Upper lobe of left lung (tissue), 4 donors: ENCODE data around the gene RGS7.

ENCODE experiments used
- POLR2A ChIP-seq, 4 donors: fragments of 450-650 bp; IDR thresholded peaks; one replicate each; pipeline ENCODE4 v1.5.1; 2016 to 2017; ENCODE audit warnings: antibody characterized with exemption in 4 of 4, mild to moderate bottlenecking in 2 of 4
- TF ChIP-seq, protein P1 (sequence below), 6 experiments: fragments of 450-650 bp in 4 of 6; fragments of 200-600 bp in 2 of 6; sonication (generic) in 2 of 6; IDR thresholded peaks; one replicate each; pipeline ENCODE4 v1.5.1; 2016 to 2019; ENCODE audit warnings: antibody characterized with exemption in 6 of 6

DNA sequence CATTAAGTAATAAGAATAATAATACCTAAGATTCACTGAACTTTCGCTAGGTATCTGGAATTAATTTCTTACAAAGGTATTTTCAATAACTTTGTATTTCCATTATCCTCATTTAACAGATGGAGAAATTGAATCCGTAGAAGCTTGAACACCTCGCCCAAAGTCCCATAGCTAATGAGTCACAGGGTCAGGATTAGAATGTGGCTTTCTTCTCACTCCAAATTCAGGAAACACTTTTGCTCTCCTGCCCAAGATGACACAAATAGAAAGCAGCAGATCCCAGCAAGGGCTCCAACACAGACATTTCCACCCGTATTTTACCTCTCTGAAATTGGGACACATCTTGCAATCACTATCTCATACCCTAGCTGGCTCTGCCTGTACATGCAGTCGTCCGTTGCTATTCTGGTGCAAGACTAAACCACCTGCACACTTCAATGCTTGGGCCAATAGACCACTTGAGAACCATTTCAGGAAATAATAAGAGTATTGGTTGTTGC is 619.2 kb downstream of the RGS7 start:
- TF ChIP-seq, protein P1, sequence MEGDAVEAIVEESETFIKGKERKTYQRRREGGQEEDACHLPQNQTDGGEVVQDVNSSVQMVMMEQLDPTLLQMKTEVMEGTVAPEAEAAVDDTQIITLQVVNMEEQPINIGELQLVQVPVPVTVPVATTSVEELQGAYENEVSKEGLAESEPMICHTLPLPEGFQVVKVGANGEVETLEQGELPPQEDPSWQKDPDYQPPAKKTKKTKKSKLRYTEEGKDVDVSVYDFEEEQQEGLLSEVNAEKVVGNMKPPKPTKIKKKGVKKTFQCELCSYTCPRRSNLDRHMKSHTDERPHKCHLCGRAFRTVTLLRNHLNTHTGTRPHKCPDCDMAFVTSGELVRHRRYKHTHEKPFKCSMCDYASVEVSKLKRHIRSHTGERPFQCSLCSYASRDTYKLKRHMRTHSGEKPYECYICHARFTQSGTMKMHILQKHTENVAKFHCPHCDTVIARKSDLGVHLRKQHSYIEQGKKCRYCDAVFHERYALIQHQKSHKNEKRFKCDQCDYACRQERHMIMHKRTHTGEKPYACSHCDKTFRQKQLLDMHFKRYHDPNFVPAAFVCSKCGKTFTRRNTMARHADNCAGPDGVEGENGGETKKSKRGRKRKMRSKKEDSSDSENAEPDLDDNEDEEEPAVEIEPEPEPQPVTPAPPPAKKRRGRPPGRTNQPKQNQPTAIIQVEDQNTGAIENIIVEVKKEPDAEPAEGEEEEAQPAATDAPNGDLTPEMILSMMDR (IDR thresholded peaks at IDR 0.05), result no peak
- TF ChIP-seq POLR2A (IDR thresholded peaks at IDR 0.05), result no peak
